Measurements from ENCODE around the gene FAM241A. TPM values are rescaled to one million over a fixed set of nuclear protein-coding genes. Genes with fewer than 3 reads are reported as not detected.

Gene FAM241A
- total RNA-seq, 2 donors from 2014 or later: 2.0 to 2.6 TPM

DNA sequence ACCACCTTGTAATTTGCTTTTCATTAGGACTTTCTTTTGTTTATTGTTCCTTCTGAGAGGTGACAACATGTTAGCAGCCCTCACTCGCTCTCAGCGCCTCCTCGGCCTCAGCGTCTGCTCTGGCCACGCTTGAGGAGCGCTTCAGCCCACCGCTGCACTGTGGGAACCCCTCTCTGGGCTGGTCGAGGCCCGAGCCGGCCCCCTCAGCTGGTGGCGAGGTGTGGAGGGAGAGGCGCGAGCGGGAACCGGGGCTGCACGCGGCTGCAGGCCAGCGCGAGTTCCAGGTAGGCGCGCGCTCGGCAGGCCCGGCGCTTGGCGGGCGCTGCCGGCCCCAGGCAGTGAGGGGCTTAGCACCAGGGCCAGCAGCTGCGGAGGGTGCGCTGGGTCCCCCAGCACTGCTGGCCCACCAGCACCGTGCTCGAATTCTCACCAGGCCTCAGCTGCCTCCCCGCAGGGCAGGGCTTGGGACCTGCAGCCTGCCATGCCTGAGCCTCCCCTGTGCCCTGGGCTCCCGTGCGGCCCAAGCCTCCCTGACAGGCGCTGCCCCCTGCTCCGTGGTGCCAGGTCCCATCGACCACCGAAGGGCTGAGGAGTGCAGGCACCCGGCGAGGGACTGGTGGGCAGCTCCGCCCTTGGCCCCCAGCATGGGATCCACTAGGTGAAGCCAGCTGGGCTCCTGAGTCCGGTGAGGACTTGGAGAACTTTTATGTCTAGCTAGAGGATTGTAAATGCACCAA, 77.1 kb downstream of the FAM241A start:
- Histone ChIP-seq H3K27me3 (no peaks in the 10 kb centered on the region), H3K36me3 (replicated peaks in 1 of 2; ENCODE audit: insufficient read depth in 1 of 2, low read depth in 2 of 2) (no peaks in the 10 kb centered on the region), H3K4me1 (no peaks in the 10 kb centered on the region), H3K4me3 (no peak overlapping the region), H3K9me3 (no peaks in the 10 kb centered on the region), H3K27ac (no peak overlapping the region)
- ATAC-seq (no peak), DNase-seq (no peak)
- WGBS, 2 donors: 92 to 94% methylated on average over 39 to 40 of the region's 43 CpGs
- TF ChIP-seq, protein P1, sequence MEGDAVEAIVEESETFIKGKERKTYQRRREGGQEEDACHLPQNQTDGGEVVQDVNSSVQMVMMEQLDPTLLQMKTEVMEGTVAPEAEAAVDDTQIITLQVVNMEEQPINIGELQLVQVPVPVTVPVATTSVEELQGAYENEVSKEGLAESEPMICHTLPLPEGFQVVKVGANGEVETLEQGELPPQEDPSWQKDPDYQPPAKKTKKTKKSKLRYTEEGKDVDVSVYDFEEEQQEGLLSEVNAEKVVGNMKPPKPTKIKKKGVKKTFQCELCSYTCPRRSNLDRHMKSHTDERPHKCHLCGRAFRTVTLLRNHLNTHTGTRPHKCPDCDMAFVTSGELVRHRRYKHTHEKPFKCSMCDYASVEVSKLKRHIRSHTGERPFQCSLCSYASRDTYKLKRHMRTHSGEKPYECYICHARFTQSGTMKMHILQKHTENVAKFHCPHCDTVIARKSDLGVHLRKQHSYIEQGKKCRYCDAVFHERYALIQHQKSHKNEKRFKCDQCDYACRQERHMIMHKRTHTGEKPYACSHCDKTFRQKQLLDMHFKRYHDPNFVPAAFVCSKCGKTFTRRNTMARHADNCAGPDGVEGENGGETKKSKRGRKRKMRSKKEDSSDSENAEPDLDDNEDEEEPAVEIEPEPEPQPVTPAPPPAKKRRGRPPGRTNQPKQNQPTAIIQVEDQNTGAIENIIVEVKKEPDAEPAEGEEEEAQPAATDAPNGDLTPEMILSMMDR (IDR thresholded peaks at IDR 0.05): no peak
- TF ChIP-seq POLR2A (IDR thresholded peaks at IDR 0.05): no peak
- intact Hi-C loops (cut with DNase I): no loop called here

DNA sequence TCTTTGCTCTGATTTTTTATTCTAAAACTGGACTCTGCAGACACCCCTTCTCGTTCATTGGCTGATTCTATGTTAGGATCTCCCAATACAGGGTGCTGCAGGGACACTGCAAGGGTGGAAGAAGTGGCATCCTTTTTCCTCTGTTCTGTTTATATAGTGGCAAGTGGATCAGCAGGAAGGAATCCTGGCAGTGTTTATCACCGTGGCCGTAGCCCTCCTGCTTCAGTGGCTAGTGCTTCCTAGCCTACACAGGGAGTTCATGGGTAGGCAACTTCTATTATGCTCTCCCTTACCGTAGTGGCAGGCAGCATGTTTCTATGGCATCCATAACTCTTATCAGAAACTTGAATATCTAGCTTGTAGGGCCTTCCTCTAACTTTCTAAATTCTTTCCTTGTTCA, 79.9 kb downstream of the FAM241A start:
- Histone ChIP-seq H3K4me1 (no peaks in the 10 kb centered on the region), H3K27ac (no peak overlapping the region), H3K9me3 (no peaks in the 10 kb centered on the region), H3K36me3 (replicated peaks in 1 of 2; ENCODE audit: insufficient read depth in 1 of 2, low read depth in 2 of 2) (no peaks in the 10 kb centered on the region), H3K4me3 (no peak overlapping the region), H3K27me3 (no peaks in the 10 kb centered on the region)
- DNase-seq (no peak), ATAC-seq (no peak)
- no peak for TF ChIP-seq POLR2A (IDR thresholded peaks at IDR 0.05)
- TF ChIP-seq, protein P1 (IDR thresholded peaks at IDR 0.05): no peak
- intact Hi-C loops (cut with DNase I): no loop called here
- 38 to 59% methylated on average over 4 of the region's 4 CpGs for WGBS, 2 donors

DNA sequence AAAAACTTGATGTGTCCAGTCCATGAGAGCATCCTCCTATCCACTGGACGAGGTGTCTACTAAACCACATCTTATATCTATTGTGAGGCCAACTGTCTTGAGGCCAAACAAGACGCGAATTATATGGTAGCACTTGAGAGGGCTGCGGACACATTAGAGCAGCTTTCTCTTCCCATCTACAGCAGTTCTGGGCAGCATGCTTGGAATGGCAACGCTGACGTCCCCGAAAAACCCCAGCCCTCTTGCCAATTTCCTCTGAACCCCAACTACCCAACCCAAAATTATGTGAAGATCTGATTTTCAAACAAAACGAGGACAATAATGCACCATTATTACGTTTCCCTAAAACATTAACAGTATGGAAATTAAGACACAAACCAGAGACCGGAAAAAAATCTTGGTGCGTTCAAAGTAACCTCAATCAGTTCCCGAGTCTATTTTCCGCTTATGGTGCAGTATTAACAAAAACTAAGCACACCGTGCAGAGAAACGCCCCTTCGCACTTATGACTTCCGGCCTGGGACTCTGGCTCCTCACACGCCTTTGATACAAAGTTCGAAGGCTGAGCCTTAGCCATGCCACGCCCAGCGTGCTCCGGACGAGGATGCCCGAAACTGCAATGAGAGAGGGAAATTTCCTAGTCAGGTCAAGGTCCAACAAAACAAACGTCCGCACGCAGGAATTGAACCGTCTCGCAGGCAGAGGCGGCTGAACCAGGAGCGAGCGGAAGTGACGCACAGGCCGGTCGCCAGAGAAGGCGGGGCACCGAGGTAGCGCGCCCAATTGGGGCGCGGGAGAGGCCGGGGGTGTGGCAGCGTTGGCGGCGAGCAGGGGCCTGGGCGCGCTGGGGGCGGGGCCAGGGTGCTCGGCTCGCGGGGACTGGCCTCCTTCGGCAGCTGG, 85.9 kb downstream of the FAM241A start:
- DNase-seq (peak; percentile 97 to 99 (median 98)), ATAC-seq (peak; percentile 94)
- 0 to 1% methylated on average over 41 to 51 of the region's 52 CpGs for WGBS, 2 donors
- no peaks in the 10 kb centered on the region for H3K27me3 ChIP-seq
- H3K4me1 ChIP-seq: peaks cover 17% of the 10 kb centered on the region
- H3K27ac ChIP-seq: peak overlapping the region; percentile 95 to 99 (median 97)
- intact Hi-C loops (cut with DNase I): no loop called here
- no peaks in the 10 kb centered on the region for H3K36me3 ChIP-seq (replicated peaks in 1 of 2; ENCODE audit: insufficient read depth in 1 of 2, low read depth in 2 of 2)
- H3K4me3 ChIP-seq: peak overlapping the region; percentile 75 to 98
- no peaks in the 10 kb centered on the region for H3K9me3 ChIP-seq
- TF ChIP-seq, protein P1 (IDR thresholded peaks at IDR 0.05): peak in 1 of 7 experiments; percentile 8
- no peak for TF ChIP-seq POLR2A (IDR thresholded peaks at IDR 0.05)

DNA sequence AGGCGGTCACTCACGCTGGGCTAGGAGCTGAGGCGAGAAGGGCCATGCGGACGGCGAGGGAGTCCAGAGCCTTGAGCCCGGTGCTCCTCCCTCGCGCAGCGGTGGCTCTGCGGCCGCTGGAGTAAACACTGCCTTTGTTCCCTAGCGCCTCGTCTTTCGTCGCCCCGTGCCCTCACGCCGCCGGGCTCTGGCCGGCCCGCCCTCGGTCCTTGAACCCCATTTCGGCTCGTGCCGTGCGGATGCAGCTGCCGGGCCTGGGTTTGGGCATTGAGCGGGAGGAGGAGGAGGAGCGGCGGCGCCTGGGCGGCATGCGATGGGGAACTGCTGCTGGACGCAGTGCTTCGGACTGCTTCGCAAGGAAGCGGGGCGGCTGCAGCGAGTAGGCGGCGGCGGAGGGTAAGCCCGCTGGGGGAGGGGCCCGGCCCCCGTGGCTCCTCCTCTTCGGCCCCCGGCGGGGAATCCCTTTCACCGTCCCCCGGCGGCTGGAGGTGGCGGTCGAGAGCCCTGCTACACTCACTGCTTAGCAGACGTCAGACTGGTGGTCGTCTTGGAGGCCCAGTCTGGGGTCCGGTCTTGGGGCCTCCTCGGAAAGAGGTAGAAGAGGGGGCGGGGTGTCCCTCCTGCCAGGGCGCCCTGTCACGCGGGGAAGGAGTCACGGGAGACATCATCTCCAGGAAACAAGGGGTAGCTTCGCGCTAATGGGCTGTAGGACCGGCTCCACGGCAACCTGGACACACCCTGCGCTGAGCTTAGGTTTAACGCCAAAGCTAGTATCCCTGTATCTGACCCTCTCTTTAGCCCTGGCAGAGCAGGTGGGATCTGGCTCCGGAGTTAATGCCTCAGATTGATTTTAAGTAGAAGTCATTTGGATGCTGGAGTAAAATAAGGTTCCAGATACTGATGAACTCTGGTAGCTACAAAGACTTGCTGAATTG, 86.8 kb downstream of the FAM241A start, which contains the start of gene AP1AR:
Gene AP1AR (plus strand): TSS at position 9 of the 935 bp plus-strand sequence. CDS start 305 bp downstream, at position 314.
- Histone ChIP-seq H3K27me3 (no peaks in the 10 kb centered on the region), H3K9me3 (no peaks in the 10 kb centered on the region), H3K36me3 (replicated peaks in 1 of 2; ENCODE audit: insufficient read depth in 1 of 2, low read depth in 2 of 2) (no peaks in the 10 kb centered on the region), H3K4me1 (peaks cover 17% of the 10 kb centered on the region), H3K27ac (peak within 1 kb of the TSS; percentile 95 to 99 (median 97)), H3K4me3 (peak within 1 kb of the TSS; percentile 75 to 98)
- ATAC-seq (peak; percentile 61), DNase-seq (peak; percentile 76 to 83 (median 79))
- TF ChIP-seq, protein P1 (IDR thresholded peaks at IDR 0.05): peak in 4 of 7 experiments; percentile 33 to 56 (median 42)
- TF ChIP-seq POLR2A (IDR thresholded peaks at IDR 0.05): peak; percentile 89 to 95 (median 94)
- 0 to 3% methylated on average over 11 to 70 of the region's 70 CpGs for WGBS, 2 donors
- intact Hi-C loops (cut with DNase I): no loop called here

Measured in body of pancreas (tissue), 4 donors.